HepG2 (cell line): ENCODE data around the gene ITGB3. TPM values are rescaled to one million over a fixed set of nuclear protein-coding genes. Genes with fewer than 3 reads are reported as not detected.

Experiments
- ATAC-seq: fragments of 200-7000 bp; cut with Tn5 transposase; 3 replicates; pipeline ENCODE4 v1.9.1; 2020; ENCODE audit warnings: mild to moderate bottlenecking, moderate library complexity
- BruUV-seq: library from RNA; stranded (reverse); fragments of 400-500 nt; replicated peaks from 2 replicates; lab custom pipeline; 2021; lab: Mats Ljungman, UMichigan
- CTCF ChIA-PET: fragments of 300-600 bp; formaldehyde crosslinking; extraction: SDS; loops from one replicate; lab custom pipeline; 2021; ENCODE audit warnings: low total read pairs, inconsistent platforms, low intra/inter-chr PET ratio; lab: Yijun Ruan, JAX
- POLR2A ChIA-PET: fragments of 350-600 bp; sonication (Branson Sonifier 250); formaldehyde crosslinking; loops from one replicate; lab custom pipeline; 2020; ENCODE audit warnings: antibody characterized with exemption, inconsistent platforms; lab: Yijun Ruan, JAX
- DNase-seq: peaks from one replicate; pipeline ENCODE4 v3.0.0-alpha.2; 2015; ENCODE audit warnings: low spot score
- FAIRE-seq: peaks from 3 replicates; lab custom pipeline; 2011; peaks lifted over from hg19 to GRCh38; lab: Jason Lieb, UNC
- H2AFZ ChIP-seq: one replicate; pipeline ENCODE4 v1.6.1; 2011; ENCODE audit warnings: low read length, inconsistent platforms
- H3K27ac ChIP-seq: fragments of 300-600 bp; 3 replicates; pipeline ENCODE4 v1.8.0; 2011; ENCODE audit warnings: mixed run types, mild to moderate bottlenecking, mixed read lengths, low read length, inconsistent platforms; ENCODE audit not compliant: insufficient read depth; ENCODE audit errors: extremely low read length
- H3K27me3 ChIP-seq, 2 experiments: fragments of 200-600 bp in 1 of 2; 2 replicates in 1 of 2; 3 replicates in 1 of 2; pipeline versions ENCODE4 v1.6.0 to v1.8.0; 2011; ENCODE audit warnings: low read length in 2 of 2, mild to moderate bottlenecking in 2 of 2, moderate library complexity in 2 of 2, inconsistent platforms in 1 of 2; ENCODE audit not compliant: insufficient read depth in 2 of 2, control insufficient read depth in 1 of 2
- H3K36me3 ChIP-seq, 2 experiments: fragments of 200-600 bp in 1 of 2; replicated peaks in 1 of 2; 2 replicates in 1 of 2; 3 replicates in 1 of 2; pipeline versions ENCODE4 v1.5.1 to v1.8.0; 2011; ENCODE audit warnings: low read length in 2 of 2, inconsistent platforms in 1 of 2; ENCODE audit not compliant: insufficient read depth in 2 of 2, control insufficient read depth in 1 of 2
- H3K4me1 ChIP-seq: 2 replicates; pipeline ENCODE4 v1.5.1; 2012; ENCODE audit warnings: low read length, inconsistent platforms; ENCODE audit not compliant: insufficient read depth
- H3K4me2 ChIP-seq: 2 replicates; pipeline ENCODE4 v1.6.0; 2011; ENCODE audit warnings: low read depth, low read length, inconsistent platforms
- H3K4me3 ChIP-seq, 3 experiments: fragments of 200-600 bp in 1 of 3; sonication (generic), shearing (Covaris generic) in 1 of 3; replicated peaks in 1 of 3; 2 replicates each; pipeline ENCODE4 v1.5.1; 2011 to 2016; ENCODE audit warnings: low read length in 3 of 3, inconsistent platforms in 2 of 3, low read depth in 2 of 3, mild to moderate bottlenecking in 2 of 3, control low read depth in 1 of 3, mixed read lengths in 1 of 3; ENCODE audit not compliant: insufficient read depth in 1 of 3
- H3K79me2 ChIP-seq: one replicate; pipeline ENCODE4 v1.6.1; 2011; ENCODE audit warnings: low read length, inconsistent platforms; ENCODE audit not compliant: insufficient read depth
- H3K9ac ChIP-seq: 2 replicates; pipeline ENCODE4 v1.6.0; 2011; ENCODE audit warnings: mild to moderate bottlenecking, low read depth, low read length, inconsistent platforms; ENCODE audit not compliant: insufficient read depth
- H3K9me3 ChIP-seq: 2 replicates; pipeline ENCODE4 v1.5.1; 2012; ENCODE audit warnings: mild to moderate bottlenecking, low read length
- H4K20me1 ChIP-seq: 2 replicates; pipeline ENCODE4 v1.6.0; 2011; ENCODE audit warnings: inconsistent platforms, mild to moderate bottlenecking, low read length, moderate library complexity; ENCODE audit not compliant: insufficient read depth
- PCBP2 ChIP-seq: fragments of 200-400 bp; formaldehyde crosslinking; optimal IDR thresholded peaks from 2 replicates; pipeline ENCODE3; 2018; ENCODE audit warnings: low read length, low read depth; ENCODE audit not compliant: poor library complexity, severe bottlenecking
- POLR2AphosphoS2 ChIP-seq: IDR thresholded peaks from 2 replicates; pipeline ENCODE4 v1.6.1; 2011; ENCODE audit warnings: low read depth, low read length, improper control_type of control experiment
- RNF2 ChIP-seq: fragments of 450-650 bp; conservative IDR thresholded peaks from 2 replicates; pipeline ENCODE4 v1.6.1; 2016; ENCODE audit warnings: low read depth
- ZNF235 ChIP-seq: sonication (generic); formaldehyde crosslinking; IDR thresholded peaks from 2 replicates; pipeline ENCODE4 v1.8.1; 2023; ENCODE audit warnings: mild to moderate bottlenecking, missing genetic modification reagents, borderline replicate concordance
- ZNF431 ChIP-seq: sonication (generic); formaldehyde crosslinking; IDR thresholded peaks from 2 replicates; pipeline ENCODE4 v1.9.0; 2022; ENCODE audit warnings: missing genetic modification reagents, low read depth, mild to moderate bottlenecking, borderline replicate concordance
- ZNF607 ChIP-seq: sonication (generic); formaldehyde crosslinking; IDR thresholded peaks from 2 replicates; pipeline ENCODE4 v1.5.1; 2020; ENCODE audit warnings: missing genetic modification reagents, mild to moderate bottlenecking, borderline replicate concordance
- WGBS: methylation state at CpG from one replicate; pipeline ENCODE4 v1.1.6; 2017; ENCODE audit warnings: low lambda C conversion rate; 5-methylcytosine and 5-hydroxymethylcytosine counted together
- in situ Hi-C: cut with HindIII; loops from 2 replicates; pipeline ENCODE4 v1.10.0; 2017; ENCODE audit warnings: low pct_unique_long_range_greater_than_20kb; ENCODE audit not compliant: extremely low pct_ligation_motif_present
- intact Hi-C: fragments of 100-400 bp; cut with micrococcal nuclease; formaldehyde crosslinking; loops from one replicate; pipeline ENCODE4 v1.10.0; 2022; ENCODE audit not compliant: unreplicated experiment
- polyA plus RNA-seq, 8 experiments: library from polyadenylated mRNA; depleted of rRNA in 3 of 8; stranded (reverse) in 7 of 8; unstranded in 1 of 8; fragments of >200 nt; fragmentation: Illumina TruSeq in 4 of 8; extraction: Trizol in 4 of 8; gene quantifications; 2 replicates each; pipeline versions ENCODE4 v1.2.1 to v1.2.3, GENCODE V29; 2011 to 2016; ENCODE audit warnings: low read depth in 4 of 8, missing spikeins in 1 of 8, mixed read lengths in 1 of 8; ENCODE audit not compliant: insufficient read depth in 1 of 8
- total RNA-seq, 5 experiments: library from RNA; depleted of rRNA; stranded (reverse); fragments of >200 nt; fragmentation: Illumina TruSeq; extraction: Trizol; gene quantifications; 2 replicates each; pipeline ENCODE4 v1.2.3, GENCODE V29; 2016; ENCODE audit warnings: low read depth in 1 of 5
- TF ChIP-seq, protein P1 (sequence below): sonication (generic); formaldehyde crosslinking; IDR thresholded peaks from 2 replicates; pipeline ENCODE4 v1.4.0; 2020; ENCODE audit warnings: missing genetic modification reagents, mild to moderate bottlenecking, borderline replicate concordance
- TF ChIP-seq, protein P2 (sequence below): IDR thresholded peaks from 2 replicates; pipeline ENCODE4 v1.6.1; 2016; ENCODE audit warnings: missing biosample characterization, missing genetic modification reagents, low read depth
- TF ChIP-seq, protein P3 (sequence below): sonication (generic); formaldehyde crosslinking; IDR thresholded peaks from 2 replicates; pipeline ENCODE4 v1.5.1; 2020; ENCODE audit warnings: mild to moderate bottlenecking, missing genetic modification reagents, moderate library complexity
- TF ChIP-seq, protein P4 (sequence below): sonication (generic); formaldehyde crosslinking; IDR thresholded peaks from 2 replicates; pipeline ENCODE4 v1.4.0; 2020; ENCODE audit warnings: missing genetic modification reagents

ITGB3 gene
- total and polyA plus RNA-seq, 2 of the 13 experiments (the other 11 are each of a cell fraction or from before 2014, with no cell fraction given): 0.09 to 0.31 TPM

DNA sequence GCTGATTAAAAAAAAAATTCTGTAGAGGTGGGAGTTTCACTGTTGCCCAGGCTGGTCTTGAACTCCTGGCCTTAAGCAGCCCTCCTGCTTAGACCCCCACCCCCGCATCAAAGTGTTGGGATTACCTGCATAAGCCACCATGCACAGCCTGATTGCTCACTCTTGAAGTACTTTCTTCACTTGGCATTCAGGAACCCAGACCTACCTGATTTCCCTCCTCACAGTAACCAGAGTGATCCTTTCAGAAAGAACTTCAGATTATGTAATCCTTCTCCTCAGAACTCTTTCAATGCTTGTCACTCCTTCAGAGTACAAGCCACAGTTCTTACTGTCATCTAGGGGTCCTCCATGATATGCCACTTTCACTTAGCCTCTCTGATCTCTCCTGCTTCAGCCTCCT is 71.5 kb downstream of the ITGB3 start (continued):
- TF ChIP-seq, protein P1, sequence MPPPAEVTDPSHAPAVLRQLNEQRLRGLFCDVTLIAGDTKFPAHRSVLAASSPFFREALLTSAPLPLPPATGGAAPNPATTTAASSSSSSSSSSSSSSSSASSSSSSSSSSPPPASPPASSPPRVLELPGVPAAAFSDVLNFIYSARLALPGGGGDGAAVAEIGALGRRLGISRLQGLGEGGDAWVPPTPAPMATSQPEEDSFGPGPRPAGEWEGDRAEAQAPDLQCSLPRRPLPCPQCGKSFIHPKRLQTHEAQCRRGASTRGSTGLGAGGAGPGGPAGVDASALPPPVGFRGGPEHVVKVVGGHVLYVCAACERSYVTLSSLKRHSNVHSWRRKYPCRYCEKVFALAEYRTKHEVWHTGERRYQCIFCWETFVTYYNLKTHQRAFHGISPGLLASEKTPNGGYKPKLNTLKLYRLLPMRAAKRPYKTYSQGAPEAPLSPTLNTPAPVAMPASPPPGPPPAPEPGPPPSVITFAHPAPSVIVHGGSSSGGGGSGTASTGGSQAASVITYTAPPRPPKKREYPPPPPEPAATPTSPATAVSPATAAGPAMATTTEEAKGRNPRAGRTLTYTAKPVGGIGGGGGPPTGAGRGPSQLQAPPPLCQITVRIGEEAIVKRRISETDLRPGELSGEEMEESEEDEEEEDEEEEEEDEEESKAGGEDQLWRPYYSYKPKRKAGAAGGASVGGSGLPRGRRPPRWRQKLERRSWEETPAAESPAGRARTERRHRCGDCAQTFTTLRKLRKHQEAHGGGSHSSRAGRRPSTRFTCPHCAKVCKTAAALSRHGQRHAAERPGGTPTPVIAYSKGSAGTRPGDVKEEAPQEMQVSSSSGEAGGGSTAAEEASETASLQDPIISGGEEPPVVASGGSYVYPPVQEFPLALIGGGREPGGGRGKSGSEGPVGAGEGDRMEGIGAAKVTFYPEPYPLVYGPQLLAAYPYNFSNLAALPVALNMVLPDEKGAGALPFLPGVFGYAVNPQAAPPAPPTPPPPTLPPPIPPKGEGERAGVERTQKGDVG (CRISPR knock-in tag): no peak
- TF ChIP-seq POLR2AphosphoS2 (no peak), ZNF607 (CRISPR knock-in tag) (no peak), ZNF235 (CRISPR knock-in tag) (no peak), ZNF431 (no peak)
- TF ChIP-seq, all 625 proteins: peak for 0

DNA sequence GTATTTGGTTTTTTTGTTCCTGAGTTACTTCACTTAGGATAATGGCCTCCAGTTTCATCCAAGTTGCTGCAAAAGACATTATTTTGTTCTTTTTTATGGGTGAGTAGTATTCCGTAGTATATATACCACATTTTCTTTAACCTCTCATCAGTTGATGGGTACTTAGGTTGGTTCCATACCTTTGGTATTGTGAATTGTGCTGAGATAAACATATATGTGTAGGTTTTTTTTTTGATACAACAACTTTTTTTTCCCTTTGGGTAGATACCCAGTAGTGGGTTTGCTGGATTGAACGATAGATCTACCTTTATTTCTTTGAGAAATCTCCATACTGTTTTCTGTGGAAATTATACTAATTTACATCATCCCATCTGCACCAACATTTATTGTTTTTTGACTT is 76.9 kb downstream of the ITGB3 start:
- ChIA-PET CTCF (no interaction called here), POLR2A (no interaction called here)
- Histone ChIP-seq H3K36me3 (no peaks in the 10 kb centered on the region), H3K27me3 (no peaks in the 10 kb centered on the region), H3K9me3 (no peaks in the 10 kb centered on the region), H3K9ac (no peak overlapping the region), H3K27ac (no peak overlapping the region), H3K79me2 (no peaks in the 10 kb centered on the region), H4K20me1 (no peaks in the 10 kb centered on the region), H3K4me3 (no peak overlapping the region), H2AFZ (no peak overlapping the region), H3K4me2 (no peak overlapping the region), H3K4me1 (peaks cover 11% of the 10 kb centered on the region)
- DNase-seq (no peak), ATAC-seq (no peak), FAIRE-seq (no peak)
- intact Hi-C loops: no loop called here
- no TSS peak for BruUV-seq
- in situ Hi-C loops: no loop called here
- 89% methylated on average over 2 of the region's 2 CpGs for WGBS
- TF ChIP-seq RNF2 (no peak), PCBP2 (no peak)
- TF ChIP-seq, protein P2, sequence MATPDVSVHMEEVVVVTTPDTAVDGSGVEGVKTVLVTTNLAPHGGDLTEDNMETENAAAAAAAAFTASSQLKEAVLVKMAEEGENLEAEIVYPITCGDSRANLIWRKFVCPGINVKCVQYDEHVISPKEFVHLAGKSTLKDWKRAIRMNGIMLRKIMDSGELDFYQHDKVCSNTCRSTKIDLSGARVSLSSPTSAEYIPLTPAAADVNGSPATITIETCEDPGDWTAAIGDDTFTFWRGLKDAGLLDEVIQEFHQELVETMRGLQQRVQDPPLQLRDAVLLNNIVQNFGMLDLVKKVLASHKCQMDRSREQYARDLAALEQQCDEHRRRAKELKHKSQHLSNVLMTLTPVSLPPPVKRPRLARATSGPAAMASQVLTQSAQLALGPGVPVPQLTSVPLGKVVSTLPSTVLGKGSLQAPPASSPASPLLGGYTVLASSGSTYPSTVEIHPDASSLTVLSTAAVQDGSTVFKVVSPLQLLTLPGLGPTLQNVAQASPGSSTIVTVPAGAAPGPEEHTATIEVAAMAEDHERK (CRISPR knock-in tag): no peak
- TF ChIP-seq, protein P3, sequence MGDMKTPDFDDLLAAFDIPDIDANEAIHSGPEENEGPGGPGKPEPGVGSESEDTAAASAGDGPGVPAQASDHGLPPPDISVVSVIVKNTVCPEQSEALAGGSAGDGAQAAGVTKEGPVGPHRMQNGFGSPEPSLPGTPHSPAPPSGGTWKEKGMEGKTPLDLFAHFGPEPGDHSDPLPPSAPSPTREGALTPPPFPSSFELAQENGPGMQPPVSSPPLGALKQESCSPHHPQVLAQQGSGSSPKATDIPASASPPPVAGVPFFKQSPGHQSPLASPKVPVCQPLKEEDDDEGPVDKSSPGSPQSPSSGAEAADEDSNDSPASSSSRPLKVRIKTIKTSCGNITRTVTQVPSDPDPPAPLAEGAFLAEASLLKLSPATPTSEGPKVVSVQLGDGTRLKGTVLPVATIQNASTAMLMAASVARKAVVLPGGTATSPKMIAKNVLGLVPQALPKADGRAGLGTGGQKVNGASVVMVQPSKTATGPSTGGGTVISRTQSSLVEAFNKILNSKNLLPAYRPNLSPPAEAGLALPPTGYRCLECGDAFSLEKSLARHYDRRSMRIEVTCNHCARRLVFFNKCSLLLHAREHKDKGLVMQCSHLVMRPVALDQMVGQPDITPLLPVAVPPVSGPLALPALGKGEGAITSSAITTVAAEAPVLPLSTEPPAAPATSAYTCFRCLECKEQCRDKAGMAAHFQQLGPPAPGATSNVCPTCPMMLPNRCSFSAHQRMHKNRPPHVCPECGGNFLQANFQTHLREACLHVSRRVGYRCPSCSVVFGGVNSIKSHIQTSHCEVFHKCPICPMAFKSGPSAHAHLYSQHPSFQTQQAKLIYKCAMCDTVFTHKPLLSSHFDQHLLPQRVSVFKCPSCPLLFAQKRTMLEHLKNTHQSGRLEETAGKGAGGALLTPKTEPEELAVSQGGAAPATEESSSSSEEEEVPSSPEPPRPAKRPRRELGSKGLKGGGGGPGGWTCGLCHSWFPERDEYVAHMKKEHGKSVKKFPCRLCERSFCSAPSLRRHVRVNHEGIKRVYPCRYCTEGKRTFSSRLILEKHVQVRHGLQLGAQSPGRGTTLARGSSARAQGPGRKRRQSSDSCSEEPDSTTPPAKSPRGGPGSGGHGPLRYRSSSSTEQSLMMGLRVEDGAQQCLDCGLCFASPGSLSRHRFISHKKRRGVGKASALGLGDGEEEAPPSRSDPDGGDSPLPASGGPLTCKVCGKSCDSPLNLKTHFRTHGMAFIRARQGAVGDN (CRISPR knock-in tag): no peak
- TF ChIP-seq, protein P4, sequence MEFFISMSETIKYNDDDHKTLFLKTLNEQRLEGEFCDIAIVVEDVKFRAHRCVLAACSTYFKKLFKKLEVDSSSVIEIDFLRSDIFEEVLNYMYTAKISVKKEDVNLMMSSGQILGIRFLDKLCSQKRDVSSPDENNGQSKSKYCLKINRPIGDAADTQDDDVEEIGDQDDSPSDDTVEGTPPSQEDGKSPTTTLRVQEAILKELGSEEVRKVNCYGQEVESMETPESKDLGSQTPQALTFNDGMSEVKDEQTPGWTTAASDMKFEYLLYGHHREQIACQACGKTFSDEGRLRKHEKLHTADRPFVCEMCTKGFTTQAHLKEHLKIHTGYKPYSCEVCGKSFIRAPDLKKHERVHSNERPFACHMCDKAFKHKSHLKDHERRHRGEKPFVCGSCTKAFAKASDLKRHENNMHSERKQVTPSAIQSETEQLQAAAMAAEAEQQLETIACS (CRISPR knock-in tag): no peak
